SK-N-MC (cell line): ENCODE results near the gene LENEP.

Source experiments
- EZH2 ChIP-seq: fragments of 200-600 bp; sonication (generic); IDR thresholded peaks from one replicate; pipeline ENCODE4 v1.6.1; 2017; ENCODE audit warnings: antibody characterized with exemption
- FOXP2 ChIP-seq: optimal IDR thresholded peaks from 2 replicates; pipeline ENCODE3; 2011; ENCODE audit warnings: mild to moderate bottlenecking, moderate library complexity; ENCODE audit not compliant: insufficient read depth; ENCODE audit errors: extremely low read length, control extremely low read depth
- POLR2AphosphoS5 ChIP-seq: IDR thresholded peaks from 2 replicates; pipeline ENCODE4 v1.6.1; 2012; ENCODE audit warnings: mild to moderate bottlenecking, low read depth, low read length, borderline replicate concordance

- no peak for TF ChIP-seq POLR2AphosphoS5
- no peak for TF ChIP-seq EZH2
- no peak for TF ChIP-seq FOXP2
These were observed 7.0 kb downstream of the LENEP start for GRCh38 chr1:155000411-155000725.
